Activated CD4-positive, alpha-beta T cell treated with anti-CD3 and anti-CD28 coated beads, Interleukin-2, amount 10 ng/mL, durations not matched to agents 24 days and 14 days (primary cell): ENCODE results near the gene DAP. TPM values are rescaled to one million over a fixed set of nuclear protein-coding genes. Genes with fewer than 3 reads are reported as not detected.

ENCODE experiments used
- DNase-seq: peaks from one replicate; pipeline ENCODE4 v3.0.0; 2022
- H3K27ac Mint-ChIP-seq: one replicate; pipeline ENCODE4 v1.8.0; 2022; ENCODE audit warnings: mild to moderate bottlenecking, mixed read lengths
- H3K27me3 Mint-ChIP-seq: one replicate; pipeline ENCODE4 v1.8.0; 2022; ENCODE audit warnings: mixed read lengths
- H3K36me3 Mint-ChIP-seq: one replicate; pipeline ENCODE4 v1.8.0; 2022; ENCODE audit warnings: low read depth, mild to moderate bottlenecking, mixed read lengths
- H3K4me1 Mint-ChIP-seq: one replicate; pipeline ENCODE4 v1.8.0; 2021; ENCODE audit warnings: mixed read lengths
- H3K4me3 Mint-ChIP-seq: one replicate; pipeline ENCODE4 v1.8.0; 2022; ENCODE audit warnings: mild to moderate bottlenecking, moderate library complexity, mixed read lengths
- H3K9me3 Mint-ChIP-seq: one replicate; pipeline ENCODE4 v1.8.0; 2021; ENCODE audit warnings: mixed read lengths
- intact Hi-C: fragments of 100-400 bp; cut with micrococcal nuclease; formaldehyde crosslinking; loops from one replicate; pipeline ENCODE4 v1.15.1; 2023
- total RNA-seq: library from RNA; stranded (reverse); gene quantifications from 2 replicates; pipeline ENCODE4 v1.2.3, GENCODE V29; 2022

DAP gene
- total RNA-seq, 1 donor from 2014 or later = 54.5 TPM

- intact Hi-C loops = no loop called here
- Mint-ChIP-seq H3K9me3 (no peaks in the 10 kb centered on the region), H3K36me3 (peaks cover 1% of the 10 kb centered on the region), H3K4me3 (no peak overlapping the region), H3K4me1 (peaks cover 11% of the 10 kb centered on the region), H3K27ac (no peak overlapping the region), H3K27me3 (no peaks in the 10 kb centered on the region)
- DNase-seq = peak; percentile 63
Measured at GRCh38 chr5:10695055-10695649, 65.9 kb downstream of the DAP start.

GRCh38 chr5:10691826-10692785 lies 68.9 kb downstream of the DAP start:
- H3K4me1 Mint-ChIP-seq = peaks cover 8% of the 10 kb centered on the region
- H3K27ac Mint-ChIP-seq = no peak overlapping the region
- no peaks in the 10 kb centered on the region for H3K27me3 Mint-ChIP-seq
- no peaks in the 10 kb centered on the region for H3K9me3 Mint-ChIP-seq
- no peak for DNase-seq
- peaks cover 4% of the 10 kb centered on the region for H3K36me3 Mint-ChIP-seq
- H3K4me3 Mint-ChIP-seq = no peak overlapping the region
- intact Hi-C loops = loop anchor here (2.0 kb wide), 1 partner anchor 239 kb away; no protein-coding TSS in a partner anchor

GRCh38 chr5:10690460-10691440 lies 70.3 kb downstream of the DAP start:
- H3K27me3 Mint-ChIP-seq = no peaks in the 10 kb centered on the region
- H3K4me1 Mint-ChIP-seq = peaks cover 6% of the 10 kb centered on the region
- H3K36me3 Mint-ChIP-seq = peaks cover 6% of the 10 kb centered on the region
- intact Hi-C loops = loop anchor here (2.0 kb wide), 1 partner anchor 238 kb away; no protein-coding TSS in a partner anchor
- no peak overlapping the region for H3K27ac Mint-ChIP-seq
- no peak overlapping the region for H3K4me3 Mint-ChIP-seq
- H3K9me3 Mint-ChIP-seq = no peaks in the 10 kb centered on the region
- no peak for DNase-seq

- DNase-seq = peak; percentile 76
- H3K4me1 Mint-ChIP-seq = peaks cover 9% of the 10 kb centered on the region
- no peaks in the 10 kb centered on the region for H3K27me3 Mint-ChIP-seq
- H3K36me3 Mint-ChIP-seq = peaks cover 13% of the 10 kb centered on the region
- no peak overlapping the region for H3K4me3 Mint-ChIP-seq
- intact Hi-C loops = loop anchor here (2.0 kb wide), 1 partner anchor 237 kb away; no protein-coding TSS in a partner anchor
- no peaks in the 10 kb centered on the region for H3K9me3 Mint-ChIP-seq
- peak overlapping the region; percentile 20 for H3K27ac Mint-ChIP-seq
Measured at GRCh38 chr5:10689391-10690081, 71.5 kb downstream of the DAP start.

GRCh38 chr5:10688651-10689171 lies 72.3 kb downstream of the DAP start:
- DNase-seq = no peak
- Mint-ChIP-seq H3K4me3 (no peak overlapping the region), H3K4me1 (peaks cover 9% of the 10 kb centered on the region), H3K27me3 (no peaks in the 10 kb centered on the region), H3K9me3 (no peaks in the 10 kb centered on the region), H3K36me3 (peaks cover 13% of the 10 kb centered on the region), H3K27ac (peak overlapping the region; percentile 45)
- intact Hi-C loops = no loop called here

GRCh38 chr5:10686890-10687289 lies 74.1 kb downstream of the DAP start:
- Mint-ChIP-seq H3K4me1 (peaks cover 9% of the 10 kb centered on the region), H3K9me3 (no peaks in the 10 kb centered on the region), H3K36me3 (peaks cover 15% of the 10 kb centered on the region), H3K27ac (no peak overlapping the region), H3K27me3 (no peaks in the 10 kb centered on the region), H3K4me3 (no peak overlapping the region)
- intact Hi-C loops = no loop called here
- no peak for DNase-seq

- H3K4me1 Mint-ChIP-seq = peaks cover 7% of the 10 kb centered on the region
- DNase-seq = no peak
- no peak overlapping the region for H3K4me3 Mint-ChIP-seq
- H3K27ac Mint-ChIP-seq = peak overlapping the region; percentile 48
- peaks cover 18% of the 10 kb centered on the region for H3K36me3 Mint-ChIP-seq
- H3K9me3 Mint-ChIP-seq = no peaks in the 10 kb centered on the region
- intact Hi-C loops = no loop called here
- H3K27me3 Mint-ChIP-seq = no peaks in the 10 kb centered on the region
Measured at GRCh38 chr5:10685115-10685521, 75.9 kb downstream of the DAP start.

GRCh38 chr5:10684303-10685086 lies 76.5 kb downstream of the DAP start:
- no peak for DNase-seq
- Mint-ChIP-seq H3K27me3 (no peaks in the 10 kb centered on the region), H3K9me3 (no peaks in the 10 kb centered on the region), H3K4me3 (no peak overlapping the region), H3K27ac (peak overlapping the region; percentile 48), H3K36me3 (peaks cover 21% of the 10 kb centered on the region), H3K4me1 (peaks cover 4% of the 10 kb centered on the region)
- intact Hi-C loops = no loop called here

- no peak for DNase-seq
- intact Hi-C loops = no loop called here
- Mint-ChIP-seq H3K27me3 (no peaks in the 10 kb centered on the region), H3K9me3 (no peaks in the 10 kb centered on the region), H3K4me3 (no peak overlapping the region), H3K4me1 (peaks cover 3% of the 10 kb centered on the region), H3K36me3 (peaks cover 20% of the 10 kb centered on the region), H3K27ac (no peak overlapping the region)
Measured at GRCh38 chr5:10682801-10683525, 78.1 kb downstream of the DAP start.

GRCh38 chr5:10681731-10682679 lies 79.0 kb downstream of the DAP start:
- Mint-ChIP-seq H3K27me3 (no peaks in the 10 kb centered on the region), H3K36me3 (peaks cover 26% of the 10 kb centered on the region), H3K4me3 (no peak overlapping the region), H3K4me1 (peaks cover 3% of the 10 kb centered on the region), H3K9me3 (peaks cover 6% of the 10 kb centered on the region), H3K27ac (no peak overlapping the region)
- DNase-seq = no peak
- intact Hi-C loops = no loop called here

GRCh38 chr5:10680876-10681481 lies 80.1 kb downstream of the DAP start:
- H3K9me3 Mint-ChIP-seq = peaks cover 8% of the 10 kb centered on the region
- peaks cover 3% of the 10 kb centered on the region for H3K4me1 Mint-ChIP-seq
- H3K4me3 Mint-ChIP-seq = no peak overlapping the region
- no peak for DNase-seq
- intact Hi-C loops = no loop called here
- H3K27me3 Mint-ChIP-seq = no peaks in the 10 kb centered on the region
- H3K27ac Mint-ChIP-seq = no peak overlapping the region
- H3K36me3 Mint-ChIP-seq = peaks cover 28% of the 10 kb centered on the region
